Limb (tissue), 2 donors: Measurements from ENCODE around the gene BACH1.
"Not testable (repeated sequence)": the region's sequence is repeated elsewhere in the genome, so short reads cannot be mapped to it uniquely, and the experiment has no call there.

Experiments used
- DNase-seq, 2 donors: peaks; one replicate each; pipeline ENCODE4 v3.0.0-alpha.2; 2016; ENCODE audit errors: extremely low spot score in 2 of 2

The BACH1 gene

GRCh38 chr21:29298348-29299045, at the start of gene BACH1:
Gene BACH1, plus strand, starts transcription at chr21:29298922. Its CDS starts 22,359 bp downstream, at chr21:29321281.
- DNase-seq = peak; percentile 93 to 95

DNA sequence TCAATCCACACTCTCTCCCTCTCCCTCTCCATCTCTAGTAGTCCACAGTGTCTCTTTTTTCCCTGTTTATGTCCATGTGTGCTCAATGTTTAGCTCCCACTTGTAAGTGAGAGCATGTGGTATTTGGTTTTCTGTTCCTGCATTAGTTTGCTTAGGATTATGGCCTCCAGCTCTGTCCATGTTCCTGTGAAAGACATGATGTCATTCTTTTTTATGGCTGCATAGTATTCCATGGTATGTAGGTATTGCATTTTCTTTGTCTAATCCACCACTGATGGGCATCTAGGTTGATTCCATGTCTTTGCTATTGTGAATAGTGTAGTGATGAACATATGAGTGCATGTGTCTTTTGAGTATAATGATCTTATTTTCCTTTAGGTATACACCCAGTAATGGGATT, 49.4 kb upstream of the BACH1 start:
- DNase-seq = not testable (repeated sequence)

GRCh38 chr21:29250636-29251035, 48.1 kb upstream of the BACH1 start:
- no peak for DNase-seq

GRCh38 chr21:29253861-29254260, 44.9 kb upstream of the BACH1 start:
- DNase-seq = not testable (repeated sequence)

DNA sequence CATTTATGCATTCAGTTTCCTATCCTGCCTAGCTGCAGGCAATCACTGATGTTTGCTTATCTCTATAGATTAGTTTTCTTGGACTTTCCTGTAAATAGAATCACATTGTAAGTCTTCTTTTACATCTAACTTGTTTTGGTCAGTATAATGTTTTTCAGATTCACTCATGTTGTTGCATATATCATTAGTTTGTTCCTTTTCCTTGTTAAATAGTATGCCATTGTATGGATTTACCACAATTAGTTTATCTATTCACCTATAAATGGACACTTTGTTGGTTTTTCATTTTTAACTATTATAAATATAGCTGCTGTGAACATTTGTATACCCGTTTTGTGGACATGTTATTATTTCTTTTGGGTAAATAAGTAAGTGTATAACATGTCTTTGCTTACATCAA, 44.2 kb upstream of the BACH1 start:
- DNase-seq = no peak

DNA sequence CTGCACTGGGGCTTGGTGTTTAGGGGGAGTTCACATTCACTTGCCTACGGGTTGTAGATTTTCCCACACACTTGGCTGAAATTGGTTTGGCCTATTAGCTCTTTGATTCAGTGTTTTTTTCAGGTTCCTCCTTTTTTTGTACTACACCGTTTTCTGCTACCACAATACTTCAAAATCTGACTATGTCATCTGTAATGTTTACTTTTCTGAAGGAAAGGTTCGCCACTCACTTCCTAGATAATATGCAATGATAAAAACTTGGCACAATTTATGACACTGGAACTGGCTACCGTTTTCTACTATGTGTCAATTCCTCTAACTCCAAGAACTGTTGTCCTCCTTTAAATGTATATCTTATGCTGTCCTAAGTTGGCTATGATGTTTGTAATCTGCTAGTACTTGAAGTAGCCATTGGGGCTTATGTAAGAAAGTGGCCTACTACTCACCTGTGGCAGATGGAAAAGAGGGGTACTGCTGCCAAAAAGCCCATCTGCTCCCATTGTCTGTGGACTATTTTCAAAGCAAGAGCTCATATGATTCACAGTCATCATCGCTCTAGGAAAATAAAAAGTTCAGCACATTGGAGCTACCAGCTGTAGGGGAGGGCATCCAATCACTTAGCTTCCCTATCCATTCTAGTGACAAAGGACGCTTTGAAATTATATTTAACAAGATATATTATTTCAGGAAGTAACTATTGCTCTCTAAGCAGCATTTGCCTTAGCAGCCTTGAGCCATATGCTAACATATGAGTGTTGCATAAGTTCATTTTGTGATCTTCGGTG, 42.4 kb upstream of the BACH1 start:
- no peak for DNase-seq

- no peak for DNase-seq
These were observed 41.0 kb upstream of the BACH1 start for GRCh38 chr21:29257701-29258100.

DNA sequence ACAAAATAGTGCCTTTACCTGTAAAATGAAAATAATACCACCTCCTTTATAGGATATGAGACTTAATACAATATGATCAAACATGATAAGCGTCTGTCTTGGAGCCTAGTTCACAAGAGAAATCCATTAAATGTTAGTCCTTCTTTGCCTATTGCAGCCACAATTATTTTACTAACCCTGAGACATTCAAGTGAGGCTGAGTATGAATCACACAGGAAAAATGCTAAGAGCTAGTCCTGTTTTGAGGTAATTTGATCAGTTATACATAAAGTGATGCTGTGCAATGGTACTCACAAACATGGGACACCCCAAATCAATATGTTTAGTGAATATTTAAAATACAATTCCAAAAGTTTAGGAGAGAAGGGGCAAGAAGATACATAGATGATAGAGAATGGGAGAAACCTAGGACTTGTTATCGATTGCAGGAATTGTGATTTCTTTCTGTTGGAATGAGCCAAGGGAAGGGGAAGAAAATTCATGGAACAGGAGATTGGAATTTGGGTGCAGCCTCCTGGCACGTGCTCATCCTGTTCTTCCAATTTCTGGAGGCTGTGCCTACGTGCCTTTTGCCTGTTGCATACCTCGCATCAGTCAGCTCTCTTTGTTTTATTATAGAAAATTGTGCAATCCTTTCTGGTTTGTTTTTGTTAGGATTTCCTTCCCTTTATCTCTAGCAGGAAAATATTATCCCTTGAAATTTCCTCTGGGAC, 39.9 kb upstream of the BACH1 start:
- DNase-seq = no peak

GRCh38 chr21:29260461-29260860, 38.3 kb upstream of the BACH1 start:
- no peak for DNase-seq

DNA sequence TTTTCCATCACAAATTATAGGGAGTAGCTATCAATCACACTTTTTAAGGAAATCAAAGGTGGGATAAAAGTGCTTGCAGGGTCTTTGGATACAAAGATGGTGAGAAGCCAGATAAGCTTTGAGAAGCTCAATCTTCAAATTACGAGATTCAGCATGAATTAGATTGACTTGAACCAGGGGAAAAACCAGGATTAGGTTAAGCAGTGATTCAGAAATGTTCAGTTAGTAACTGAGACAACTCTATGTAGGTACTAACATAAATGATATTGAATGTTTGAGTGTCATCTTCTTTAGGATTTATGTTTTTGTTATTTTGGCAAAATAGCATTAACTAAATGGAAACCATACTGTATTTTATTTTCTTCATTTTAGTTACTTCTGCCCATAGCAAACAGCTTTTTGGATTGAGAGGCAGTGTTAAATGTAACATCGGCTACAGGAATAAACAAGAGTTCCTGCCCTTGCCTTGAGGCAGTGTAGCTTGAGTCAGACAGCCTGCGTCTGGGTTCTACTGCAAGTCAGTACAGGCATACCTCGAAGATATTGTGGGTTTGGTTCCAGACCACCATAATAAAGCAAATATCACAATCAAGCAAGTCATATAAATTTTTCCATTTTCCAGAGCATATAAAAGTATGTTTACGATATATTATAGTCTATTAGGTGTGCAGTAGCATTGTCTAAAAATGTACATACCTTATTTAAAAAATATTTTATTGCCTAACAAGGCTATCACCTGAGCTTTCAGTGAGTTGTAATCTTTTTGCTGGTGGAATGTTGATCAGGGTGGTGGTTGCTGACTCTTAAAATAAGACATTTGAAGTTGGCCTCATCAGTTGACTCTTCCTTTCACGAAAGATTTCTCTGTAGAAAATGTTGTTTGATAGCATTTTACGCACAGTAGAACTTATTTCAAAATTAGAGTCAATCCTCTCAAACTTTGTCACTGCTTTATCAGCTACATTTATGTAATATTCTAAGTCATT, 36.9 kb upstream of the BACH1 start:
- no peak for DNase-seq

- no peak for DNase-seq
These were observed 34.0 kb upstream of the BACH1 start for GRCh38 chr21:29264721-29265120.

- no peak for DNase-seq
These were observed 32.8 kb upstream of the BACH1 start for GRCh38 chr21:29265690-29266479.

DNA sequence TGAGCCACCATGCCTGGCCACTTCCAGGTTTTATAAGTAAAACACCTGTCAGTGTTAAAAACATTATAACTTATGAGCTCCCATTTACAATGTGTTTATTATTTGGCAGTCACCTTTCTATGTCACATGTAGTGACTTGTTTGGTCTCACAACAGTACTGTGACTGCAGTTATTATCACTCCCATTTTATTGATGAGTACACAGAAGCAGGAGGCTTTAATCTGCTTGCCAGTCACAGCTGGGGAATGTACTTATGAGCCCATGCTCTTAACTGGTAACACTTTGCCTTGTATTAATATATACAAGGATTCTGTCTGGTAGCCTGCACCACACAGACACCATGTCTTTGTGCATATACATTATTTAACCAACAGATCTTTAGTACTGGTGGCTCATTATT, 31.1 kb upstream of the BACH1 start:
- no peak for DNase-seq

GRCh38 chr21:29271927-29272333, 26.8 kb upstream of the BACH1 start:
- no peak for DNase-seq

DNA sequence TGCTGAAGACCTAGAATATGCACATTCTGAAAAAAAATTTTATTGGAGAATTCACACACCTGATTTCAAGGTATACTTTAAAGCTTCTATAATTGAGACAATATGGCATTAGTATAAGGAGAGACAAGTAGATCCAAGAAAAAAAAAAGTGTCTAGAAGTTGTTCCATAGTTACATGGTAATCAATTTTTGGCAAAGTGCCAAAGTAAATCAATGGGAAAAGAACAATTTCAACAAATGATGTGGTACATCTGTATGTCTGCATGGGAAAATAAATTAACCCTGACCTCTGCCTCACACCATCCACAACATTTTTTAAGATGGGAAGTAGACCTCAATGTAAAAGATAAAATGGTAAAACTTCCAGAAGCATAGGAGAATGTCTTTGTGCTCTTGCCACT, 21.3 kb upstream of the BACH1 start:
- DNase-seq = no peak

DNA sequence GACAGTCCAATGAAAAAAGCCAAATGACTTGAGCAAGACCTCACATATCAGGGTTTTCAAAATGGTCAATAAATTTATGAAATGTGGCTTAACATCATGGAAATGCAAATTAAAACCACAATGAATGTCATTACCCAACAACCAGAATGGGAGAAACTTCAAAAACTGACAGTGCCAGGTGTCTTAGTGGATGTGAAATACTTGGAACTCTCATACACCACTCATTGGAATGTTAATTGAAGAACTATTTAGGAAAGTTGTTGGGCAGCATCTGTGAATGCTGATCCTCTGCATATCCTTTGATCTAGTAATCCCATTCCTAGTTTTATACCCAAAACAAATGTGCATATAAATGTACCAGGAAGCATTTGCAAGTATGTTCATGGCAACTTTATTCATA, 19.2 kb upstream of the BACH1 start:
- no peak for DNase-seq

GRCh38 chr21:29281801-29282200, 16.9 kb upstream of the BACH1 start:
- not testable (repeated sequence) for DNase-seq

GRCh38 chr21:29287383-29287782, 11.3 kb upstream of the BACH1 start:
- no peak for DNase-seq

DNA sequence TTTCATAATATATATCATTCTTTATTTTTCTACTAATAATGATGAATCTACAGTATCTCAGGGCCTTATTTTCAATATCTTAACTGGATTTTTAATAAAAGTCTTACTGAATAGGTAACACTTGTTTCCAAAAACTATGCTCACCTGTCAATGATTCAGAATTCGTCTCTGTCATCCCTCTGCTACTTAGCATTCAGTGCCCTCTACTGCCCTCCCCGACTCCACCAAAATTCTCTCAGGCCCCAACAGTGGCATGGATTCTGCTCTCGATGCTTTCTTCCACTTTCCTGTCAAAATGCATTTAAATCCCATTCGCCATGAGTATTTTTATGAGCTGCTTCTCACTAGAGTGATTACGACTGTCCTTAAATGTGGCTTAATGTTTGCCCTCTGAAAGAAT, 10.5 kb upstream of the BACH1 start:
- no peak for DNase-seq

DNA sequence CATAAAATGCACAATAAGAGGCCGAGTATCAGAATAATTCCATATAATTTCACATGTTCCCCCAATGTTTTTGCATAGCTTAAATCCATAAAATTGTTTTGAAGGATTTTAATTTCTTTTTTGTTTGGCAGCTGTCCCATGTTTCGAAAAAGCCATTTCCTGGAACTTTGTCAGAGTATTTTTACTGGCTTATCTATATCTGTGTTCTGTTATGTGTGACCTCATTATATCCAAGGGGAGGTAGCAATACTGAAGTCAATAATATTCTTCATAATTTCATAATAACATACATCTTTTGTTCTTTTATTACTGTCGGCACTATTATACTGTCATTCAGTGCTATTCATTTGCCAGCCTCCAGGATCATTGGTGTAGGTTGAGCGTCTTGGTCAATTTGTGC, 9.4 kb upstream of the BACH1 start:
- no peak for DNase-seq
